HepG2 (cell line): Measurements from ENCODE around the gene FAM78A. TPM values are rescaled to one million over a fixed set of nuclear protein-coding genes. Genes with fewer than 3 reads are reported as not detected.

Source experiments
- ATAC-seq: fragments of 200-7000 bp; cut with Tn5 transposase; 3 replicates; pipeline ENCODE4 v1.9.1; 2020; ENCODE audit warnings: mild to moderate bottlenecking, moderate library complexity
- BruUV-seq: library from RNA; stranded (reverse); fragments of 400-500 nt; replicated peaks from 2 replicates; lab custom pipeline; 2021; lab: Mats Ljungman, UMichigan
- CTCF ChIA-PET: fragments of 300-600 bp; formaldehyde crosslinking; extraction: SDS; loops from one replicate; lab custom pipeline; 2021; ENCODE audit warnings: low total read pairs, inconsistent platforms, low intra/inter-chr PET ratio; lab: Yijun Ruan, JAX
- POLR2A ChIA-PET: fragments of 350-600 bp; sonication (Branson Sonifier 250); formaldehyde crosslinking; loops from one replicate; lab custom pipeline; 2020; ENCODE audit warnings: antibody characterized with exemption, inconsistent platforms; lab: Yijun Ruan, JAX
- DNase-seq: peaks from one replicate; pipeline ENCODE4 v3.0.0-alpha.2; 2015; ENCODE audit warnings: low spot score
- FAIRE-seq: peaks from 3 replicates; lab custom pipeline; 2011; peaks lifted over from hg19 to GRCh38; lab: Jason Lieb, UNC
- H2AFZ ChIP-seq: one replicate; pipeline ENCODE4 v1.6.1; 2011; ENCODE audit warnings: low read length, inconsistent platforms
- H3K27ac ChIP-seq: fragments of 300-600 bp; 3 replicates; pipeline ENCODE4 v1.8.0; 2011; ENCODE audit warnings: mixed run types, mild to moderate bottlenecking, mixed read lengths, low read length, inconsistent platforms; ENCODE audit not compliant: insufficient read depth; ENCODE audit errors: extremely low read length
- H3K27me3 ChIP-seq, 2 experiments: fragments of 200-600 bp in 1 of 2; 2 replicates in 1 of 2; 3 replicates in 1 of 2; pipeline versions ENCODE4 v1.6.0 to v1.8.0; 2011; ENCODE audit warnings: low read length in 2 of 2, mild to moderate bottlenecking in 2 of 2, moderate library complexity in 2 of 2, inconsistent platforms in 1 of 2; ENCODE audit not compliant: insufficient read depth in 2 of 2, control insufficient read depth in 1 of 2
- H3K36me3 ChIP-seq, 2 experiments: fragments of 200-600 bp in 1 of 2; replicated peaks in 1 of 2; 2 replicates in 1 of 2; 3 replicates in 1 of 2; pipeline versions ENCODE4 v1.5.1 to v1.8.0; 2011; ENCODE audit warnings: low read length in 2 of 2, inconsistent platforms in 1 of 2; ENCODE audit not compliant: insufficient read depth in 2 of 2, control insufficient read depth in 1 of 2
- H3K4me1 ChIP-seq: 2 replicates; pipeline ENCODE4 v1.5.1; 2012; ENCODE audit warnings: low read length, inconsistent platforms; ENCODE audit not compliant: insufficient read depth
- H3K4me2 ChIP-seq: 2 replicates; pipeline ENCODE4 v1.6.0; 2011; ENCODE audit warnings: low read depth, low read length, inconsistent platforms
- H3K4me3 ChIP-seq, 3 experiments: fragments of 200-600 bp in 1 of 3; sonication (generic), shearing (Covaris generic) in 1 of 3; replicated peaks in 1 of 3; 2 replicates each; pipeline ENCODE4 v1.5.1; 2011 to 2016; ENCODE audit warnings: low read length in 3 of 3, inconsistent platforms in 2 of 3, low read depth in 2 of 3, mild to moderate bottlenecking in 2 of 3, control low read depth in 1 of 3, mixed read lengths in 1 of 3; ENCODE audit not compliant: insufficient read depth in 1 of 3
- H3K79me2 ChIP-seq: one replicate; pipeline ENCODE4 v1.6.1; 2011; ENCODE audit warnings: low read length, inconsistent platforms; ENCODE audit not compliant: insufficient read depth
- H3K9ac ChIP-seq: 2 replicates; pipeline ENCODE4 v1.6.0; 2011; ENCODE audit warnings: mild to moderate bottlenecking, low read depth, low read length, inconsistent platforms; ENCODE audit not compliant: insufficient read depth
- H3K9me3 ChIP-seq: 2 replicates; pipeline ENCODE4 v1.5.1; 2012; ENCODE audit warnings: mild to moderate bottlenecking, low read length
- H4K20me1 ChIP-seq: 2 replicates; pipeline ENCODE4 v1.6.0; 2011; ENCODE audit warnings: inconsistent platforms, mild to moderate bottlenecking, low read length, moderate library complexity; ENCODE audit not compliant: insufficient read depth
- ARNT ChIP-seq: fragments of 450-650 bp; IDR thresholded peaks from 2 replicates; pipeline ENCODE4 v1.6.1; 2017
- BRD4 ChIP-seq: sonication (generic); formaldehyde crosslinking; IDR thresholded peaks from 2 replicates; pipeline ENCODE4 v1.4.0; 2020; ENCODE audit warnings: missing genetic modification reagents
- CHD2 ChIP-seq: IDR thresholded peaks from 2 replicates; pipeline ENCODE4 v1.6.1; 2011; ENCODE audit warnings: low read depth, low read length, improper control_type of control experiment
- CHD4 ChIP-seq: fragments of 200-600 bp; sonication (generic); IDR thresholded peaks from 2 replicates; pipeline ENCODE4 v1.7.0; 2017; ENCODE audit warnings: mild to moderate bottlenecking, low read length, borderline replicate concordance
- ETV6 ChIP-seq: sonication (generic); formaldehyde crosslinking; conservative IDR thresholded peaks from 2 replicates; pipeline ENCODE4 v1.4.0; 2020; ENCODE audit warnings: missing genetic modification reagents
- HOXD1 ChIP-seq: sonication (generic); formaldehyde crosslinking; IDR thresholded peaks from 2 replicates; pipeline ENCODE4 v1.5.0; 2020; ENCODE audit warnings: missing genetic modification reagents
- KLF16 ChIP-seq, 2 experiments: sonication (generic) in 1 of 2; formaldehyde crosslinking in 1 of 2; IDR thresholded peaks; 2 replicates each; pipeline versions ENCODE4 v1.6.1 to v1.8.0; 2016 to 2023; ENCODE audit warnings: missing genetic modification reagents in 2 of 2, missing compliant biosample characterization in 1 of 2
- SAFB2 ChIP-seq: sonication (generic); formaldehyde crosslinking; IDR thresholded peaks from 2 replicates; pipeline ENCODE4 v1.5.1; 2020; ENCODE audit warnings: missing genetic modification reagents, low read depth, mild to moderate bottlenecking, borderline replicate concordance
- TFE3 ChIP-seq: IDR thresholded peaks from 2 replicates; pipeline ENCODE4 v1.6.1; 2016
- YEATS2 ChIP-seq: sonication (generic); formaldehyde crosslinking; IDR thresholded peaks from 2 replicates; pipeline ENCODE4 v1.4.0; 2020; ENCODE audit warnings: missing genetic modification reagents, borderline replicate concordance
- ZNF501 ChIP-seq: sonication (generic); formaldehyde crosslinking; IDR thresholded peaks from 2 replicates; pipeline ENCODE4 v1.5.1; 2020; ENCODE audit warnings: mild to moderate bottlenecking, moderate library complexity, missing genetic modification reagents
- ZNF616 ChIP-seq: sonication (generic); formaldehyde crosslinking; IDR thresholded peaks from 2 replicates; pipeline ENCODE4 v1.5.0; 2020; ENCODE audit warnings: low read depth, mild to moderate bottlenecking, missing genetic modification reagents
- ZNF703 ChIP-seq: sonication (generic); formaldehyde crosslinking; IDR thresholded peaks from 2 replicates; pipeline ENCODE4 v1.5.1; 2020; ENCODE audit warnings: missing genetic modification reagents, mild to moderate bottlenecking, moderate library complexity, borderline replicate concordance
- ZSCAN29 ChIP-seq: sonication (generic); formaldehyde crosslinking; conservative IDR thresholded peaks from 2 replicates; pipeline ENCODE4 v1.4.0; 2020; ENCODE audit warnings: mild to moderate bottlenecking, missing genetic modification reagents
- WGBS: methylation state at CpG from one replicate; pipeline ENCODE4 v1.1.6; 2017; ENCODE audit warnings: low lambda C conversion rate; 5-methylcytosine and 5-hydroxymethylcytosine counted together
- in situ Hi-C: cut with HindIII; loops from 2 replicates; pipeline ENCODE4 v1.10.0; 2017; ENCODE audit warnings: low pct_unique_long_range_greater_than_20kb; ENCODE audit not compliant: extremely low pct_ligation_motif_present
- intact Hi-C: fragments of 100-400 bp; cut with micrococcal nuclease; formaldehyde crosslinking; loops from one replicate; pipeline ENCODE4 v1.10.0; 2022; ENCODE audit not compliant: unreplicated experiment
- polyA plus RNA-seq, 8 experiments: library from polyadenylated mRNA; depleted of rRNA in 3 of 8; stranded (reverse) in 7 of 8; unstranded in 1 of 8; fragments of >200 nt; fragmentation: Illumina TruSeq in 4 of 8; extraction: Trizol in 4 of 8; gene quantifications; 2 replicates each; pipeline versions ENCODE4 v1.2.1 to v1.2.3, GENCODE V29; 2011 to 2016; ENCODE audit warnings: low read depth in 4 of 8, missing spikeins in 1 of 8, mixed read lengths in 1 of 8; ENCODE audit not compliant: insufficient read depth in 1 of 8
- total RNA-seq, 5 experiments: library from RNA; depleted of rRNA; stranded (reverse); fragments of >200 nt; fragmentation: Illumina TruSeq; extraction: Trizol; gene quantifications; 2 replicates each; pipeline ENCODE4 v1.2.3, GENCODE V29; 2016; ENCODE audit warnings: low read depth in 1 of 5

Gene FAM78A
- total and polyA plus RNA-seq, 2 of the 13 experiments (the other 11 are each of a cell fraction or from before 2014, with no cell fraction given): 0.18 to 0.62 TPM

GRCh38 chr9:131217331-131218031 lies 58.8 kb downstream of the FAM78A start:
- H4K20me1 ChIP-seq: no peaks in the 10 kb centered on the region
- BruUV-seq: no TSS peak

More at GRCh38 chr9:131217331-131218031, 58.8 kb downstream of the FAM78A start:
- intact Hi-C loops (no loop called here), in situ Hi-C loops (no loop called here)
- no peak overlapping the region for H3K4me3 ChIP-seq
- no peaks in the 10 kb centered on the region for H3K27me3 ChIP-seq
- WGBS: 96% methylated on average over 6 of the region's 6 CpGs
- no peak for TF ChIP-seq TFE3 (CRISPR knock-in tag)
- TF ChIP-seq CHD2: no peak
- TF ChIP-seq ETV6 (CRISPR knock-in tag): no peak
- TF ChIP-seq ZNF616 (CRISPR knock-in tag): no peak
- TF ChIP-seq HOXD1 (CRISPR knock-in tag): no peak
- TF ChIP-seq ZSCAN29 (CRISPR knock-in tag): no peak
- TF ChIP-seq SAFB2 (CRISPR knock-in tag): no peak
- no peak for TF ChIP-seq BRD4 (CRISPR knock-in tag)
- TF ChIP-seq YEATS2 (CRISPR knock-in tag): no peak
- no peak for TF ChIP-seq CHD4
- TF ChIP-seq ZNF501 (CRISPR knock-in tag): no peak
- TF ChIP-seq ZNF703: no peak
- no peak for TF ChIP-seq ARNT
- no peak for TF ChIP-seq KLF16 (CRISPR knock-in tag; IDR thresholded peaks at IDR 0.05)
- no peak overlapping the region for H3K9ac ChIP-seq
- POLR2A ChIA-PET: no interaction called here
- peaks cover 5 to 41% of the 10 kb centered on the region in 2 experiments for H3K36me3 ChIP-seq
- FAIRE-seq (no peak), ATAC-seq (no peak), DNase-seq (no peak)
- no peak overlapping the region for H3K4me2 ChIP-seq
- no peak overlapping the region for H2AFZ ChIP-seq
- H3K4me1 ChIP-seq: no peaks in the 10 kb centered on the region
- CTCF ChIA-PET: no interaction called here
- H3K27ac ChIP-seq: no peak overlapping the region
- no peaks in the 10 kb centered on the region for H3K9me3 ChIP-seq
- H3K79me2 ChIP-seq: no peaks in the 10 kb centered on the region
